Muscle of leg (tissue), 11 donors: ENCODE results near the gene SYNDIG1. TPM values are rescaled to one million over a fixed set of nuclear protein-coding genes. Genes with fewer than 3 reads are reported as not detected.

Experiments
- DNase-seq: peaks from one replicate; pipeline ENCODE4 v3.0.0; 2013
- H3K27ac ChIP-seq: one replicate; pipeline ENCODE4 v1.5.1; 2013; ENCODE audit warnings: mild to moderate bottlenecking, low read length, control low read depth
- H3K27me3 ChIP-seq: one replicate; pipeline ENCODE4 v1.6.1; 2013; ENCODE audit warnings: low read length; ENCODE audit not compliant: control insufficient read depth, insufficient read depth
- H3K36me3 ChIP-seq: one replicate; pipeline ENCODE4 v1.6.1; 2013; ENCODE audit warnings: low read length; ENCODE audit not compliant: control insufficient read depth, insufficient read depth
- H3K4me1 ChIP-seq: one replicate; pipeline ENCODE4 v1.6.1; 2013; ENCODE audit warnings: low read length; ENCODE audit not compliant: control insufficient read depth, insufficient read depth
- H3K4me3 ChIP-seq: one replicate; pipeline ENCODE4 v1.5.1; 2013; ENCODE audit warnings: low read length, control low read depth
- H3K9me3 ChIP-seq: replicated peaks from 2 replicates; pipeline ENCODE4 v1.6.1; 2013; ENCODE audit warnings: low read depth, low read length; ENCODE audit not compliant: control insufficient read depth
- WGBS: methylation state at CpG from one replicate; pipeline ENCODE4 v1.1.5; 2013; ENCODE audit warnings: missing lambda C conversion rate; ENCODE audit not compliant: insufficient coverage; 5-methylcytosine and 5-hydroxymethylcytosine counted together
- polyA plus RNA-seq, 8 donors: library from polyadenylated mRNA; unstranded; fragments of 120-200 nt; gene quantifications; one replicate each; pipeline versions ENCODE4 v1.2.1 to v1.2.3, GENCODE V29; 2013; ENCODE audit warnings: inconsistent platforms in 1 of 8, low replicate concordance in 1 of 8; ENCODE audit not compliant: insufficient read length in 8 of 8, insufficient read depth in 1 of 8
- total RNA-seq: library from RNA; stranded (reverse); fragments of 120-200 nt; gene quantifications from one replicate; pipeline ENCODE4 v1.2.4, GENCODE V29; 2013

Gene SYNDIG1
- total and polyA plus RNA-seq, 9 donors: 2.5 to 5.3 (median 4.3) TPM

GRCh38 chr20:24483435-24484080, 14.1 kb downstream of the SYNDIG1 start:
- no peaks in the 10 kb centered on the region for H3K36me3 ChIP-seq
- no peaks in the 10 kb centered on the region for H3K4me1 ChIP-seq
- H3K4me3 ChIP-seq: no peak overlapping the region
- H3K9me3 ChIP-seq: no peaks in the 10 kb centered on the region
- WGBS: 75% methylated on average over 18 of the region's 18 CpGs
- DNase-seq: no peak
- no peaks in the 10 kb centered on the region for H3K27me3 ChIP-seq
- no peak overlapping the region for H3K27ac ChIP-seq

GRCh38 chr20:24484081-24484450, 14.6 kb downstream of the SYNDIG1 start:
- Histone ChIP-seq H3K4me3 (no peak overlapping the region), H3K4me1 (no peaks in the 10 kb centered on the region), H3K9me3 (no peaks in the 10 kb centered on the region), H3K27me3 (no peaks in the 10 kb centered on the region), H3K36me3 (no peaks in the 10 kb centered on the region), H3K27ac (no peak overlapping the region)
- WGBS: 68% methylated on average over 8 of the region's 8 CpGs
- DNase-seq: no peak

GRCh38 chr20:24485981-24486380, 16.6 kb downstream of the SYNDIG1 start:
- WGBS: no CpG with 5 or more reads among the region's 1 CpG
- H3K4me1 ChIP-seq: no peaks in the 10 kb centered on the region
- no peak overlapping the region for H3K27ac ChIP-seq
- H3K9me3 ChIP-seq: no peaks in the 10 kb centered on the region
- no peaks in the 10 kb centered on the region for H3K36me3 ChIP-seq
- H3K4me3 ChIP-seq: no peak overlapping the region
- H3K27me3 ChIP-seq: peaks cover 2% of the 10 kb centered on the region
- DNase-seq: no peak

GRCh38 chr20:24487240-24487639, 17.8 kb downstream of the SYNDIG1 start:
- no peaks in the 10 kb centered on the region for H3K9me3 ChIP-seq
- H3K27ac ChIP-seq: no peak overlapping the region
- H3K36me3 ChIP-seq: no peaks in the 10 kb centered on the region
- no peak overlapping the region for H3K4me3 ChIP-seq
- H3K4me1 ChIP-seq: no peaks in the 10 kb centered on the region
- H3K27me3 ChIP-seq: peaks cover 2% of the 10 kb centered on the region
- WGBS: 52% methylated on average over 2 of the region's 4 CpGs
- DNase-seq: no peak

GRCh38 chr20:24487648-24488047, 18.2 kb downstream of the SYNDIG1 start:
- no peak for DNase-seq
- peaks cover 2% of the 10 kb centered on the region for H3K27me3 ChIP-seq
- no peak overlapping the region for H3K27ac ChIP-seq
- H3K4me1 ChIP-seq: no peaks in the 10 kb centered on the region
- H3K36me3 ChIP-seq: no peaks in the 10 kb centered on the region
- H3K9me3 ChIP-seq: no peaks in the 10 kb centered on the region
- 85% methylated on average over 6 of the region's 7 CpGs for WGBS
- H3K4me3 ChIP-seq: no peak overlapping the region

- Histone ChIP-seq H3K9me3 (no peaks in the 10 kb centered on the region), H3K27me3 (peaks cover 2% of the 10 kb centered on the region), H3K27ac (no peak overlapping the region), H3K36me3 (no peaks in the 10 kb centered on the region), H3K4me3 (no peak overlapping the region), H3K4me1 (no peaks in the 10 kb centered on the region)
- DNase-seq: no peak
- 42% methylated on average over 8 of the region's 11 CpGs for WGBS
Observed at GRCh38 chr20:24488064-24488799, 18.8 kb downstream of the SYNDIG1 start.

GRCh38 chr20:24488800-24489175, 19.4 kb downstream of the SYNDIG1 start:
- WGBS: no CpG with 5 or more reads among the region's 6 CpGs
- H3K27ac ChIP-seq: no peak overlapping the region
- H3K4me1 ChIP-seq: no peaks in the 10 kb centered on the region
- H3K36me3 ChIP-seq: no peaks in the 10 kb centered on the region
- no peak for DNase-seq
- no peaks in the 10 kb centered on the region for H3K9me3 ChIP-seq
- H3K27me3 ChIP-seq: peaks cover 2% of the 10 kb centered on the region
- no peak overlapping the region for H3K4me3 ChIP-seq

- no peak overlapping the region for H3K27ac ChIP-seq
- no peak overlapping the region for H3K4me3 ChIP-seq
- no peaks in the 10 kb centered on the region for H3K36me3 ChIP-seq
- DNase-seq: no peak
- H3K9me3 ChIP-seq: no peaks in the 10 kb centered on the region
- peaks cover 2% of the 10 kb centered on the region for H3K27me3 ChIP-seq
- no peaks in the 10 kb centered on the region for H3K4me1 ChIP-seq
- WGBS: 85% methylated on average over 4 of the region's 5 CpGs
Observed at GRCh38 chr20:24489193-24489592, 19.8 kb downstream of the SYNDIG1 start.

- no peak overlapping the region for H3K27ac ChIP-seq
- no peak for DNase-seq
- WGBS: 61% methylated on average over 5 of the region's 9 CpGs
Observed at GRCh38 chr20:24489631-24490260, 20.3 kb downstream of the SYNDIG1 start.

GRCh38 chr20:24490598-24490997, 21.2 kb downstream of the SYNDIG1 start:
- DNase-seq: no peak
- WGBS: 78% methylated on average over 8 of the region's 8 CpGs
- Histone ChIP-seq H3K9me3 (no peaks in the 10 kb centered on the region), H3K36me3 (no peaks in the 10 kb centered on the region), H3K27me3 (peaks cover 2% of the 10 kb centered on the region), H3K4me1 (no peaks in the 10 kb centered on the region), H3K4me3 (no peak overlapping the region), H3K27ac (no peak overlapping the region)

More at GRCh38 chr20:24489631-24490260, 20.3 kb downstream of the SYNDIG1 start:
- Histone ChIP-seq H3K4me3 (no peak overlapping the region), H3K27me3 (peaks cover 2% of the 10 kb centered on the region), H3K4me1 (no peaks in the 10 kb centered on the region), H3K36me3 (no peaks in the 10 kb centered on the region), H3K9me3 (no peaks in the 10 kb centered on the region)
